HEK293 (cell line): ENCODE results near the gene ZBTB17.

ENCODE experiments used
- BCL11B ChIP-seq: fragments of 450-650 bp; formaldehyde crosslinking; IDR thresholded peaks from 2 replicates; pipeline ENCODE4 v1.5.1; 2016; ENCODE audit warnings: low read depth, missing biosample characterization, missing genetic modification characterization
- CTCF ChIP-seq: fragments of 450-650 bp; formaldehyde crosslinking; IDR thresholded peaks from 2 replicates; pipeline ENCODE4 v1.5.1; 2016; ENCODE audit warnings: missing biosample characterization, missing genetic modification characterization
- GLIS2 ChIP-seq: fragments of 450-650 bp; formaldehyde crosslinking; IDR thresholded peaks from 2 replicates; pipeline ENCODE4 v1.5.1; 2016; ENCODE audit warnings: missing biosample characterization, missing genetic modification characterization
- SP7 ChIP-seq: fragments of 450-650 bp; formaldehyde crosslinking; IDR thresholded peaks from 2 replicates; pipeline ENCODE4 v1.5.1; 2016; ENCODE audit warnings: missing biosample characterization, missing genetic modification characterization
- ZNF639 ChIP-seq: fragments of 450-650 bp; formaldehyde crosslinking; IDR thresholded peaks from 2 replicates; pipeline ENCODE4 v1.5.1; 2016; ENCODE audit warnings: missing biosample characterization, missing genetic modification characterization
- ZNF830 ChIP-seq: fragments of 450-650 bp; IDR thresholded peaks from 2 replicates; pipeline ENCODE4 v1.5.0; 2018; ENCODE audit warnings: missing biosample characterization, missing genetic modification characterization, low read depth, mild to moderate bottlenecking, moderate library complexity
- ZSCAN18 ChIP-seq: fragments of 450-650 bp; formaldehyde crosslinking; IDR thresholded peaks from 2 replicates; pipeline ENCODE4 v1.5.1; 2016; ENCODE audit warnings: missing biosample characterization, missing genetic modification characterization

- TF ChIP-seq GLIS2 (no peak), SP7 (tag by site-specific recombination) (no peak), ZNF639 (tag by site-specific recombination) (no peak), CTCF (no peak), BCL11B (tag by site-specific recombination) (no peak), ZNF830 (tag by site-specific recombination) (no peak), ZSCAN18 (no peak)
Observed at GRCh38 chr1:16007671-16008341, 31.9 kb upstream of the ZBTB17 start.
